GM19025 (cell line): ENCODE measurements around the gene PARD3.
"Not testable (repeated sequence)": the region's sequence is repeated elsewhere in the genome, so short reads cannot be mapped to it uniquely, and the experiment has no call there.

Experiments
- ATAC-seq: cut with Tn5 transposase; IDR thresholded peaks from one replicate; pipeline ENCODE4 v1.9.1; 2021; ENCODE audit warnings: mild to moderate bottlenecking, low read depth, moderate library complexity; ENCODE audit not compliant: unreplicated experiment

Gene PARD3

DNA sequence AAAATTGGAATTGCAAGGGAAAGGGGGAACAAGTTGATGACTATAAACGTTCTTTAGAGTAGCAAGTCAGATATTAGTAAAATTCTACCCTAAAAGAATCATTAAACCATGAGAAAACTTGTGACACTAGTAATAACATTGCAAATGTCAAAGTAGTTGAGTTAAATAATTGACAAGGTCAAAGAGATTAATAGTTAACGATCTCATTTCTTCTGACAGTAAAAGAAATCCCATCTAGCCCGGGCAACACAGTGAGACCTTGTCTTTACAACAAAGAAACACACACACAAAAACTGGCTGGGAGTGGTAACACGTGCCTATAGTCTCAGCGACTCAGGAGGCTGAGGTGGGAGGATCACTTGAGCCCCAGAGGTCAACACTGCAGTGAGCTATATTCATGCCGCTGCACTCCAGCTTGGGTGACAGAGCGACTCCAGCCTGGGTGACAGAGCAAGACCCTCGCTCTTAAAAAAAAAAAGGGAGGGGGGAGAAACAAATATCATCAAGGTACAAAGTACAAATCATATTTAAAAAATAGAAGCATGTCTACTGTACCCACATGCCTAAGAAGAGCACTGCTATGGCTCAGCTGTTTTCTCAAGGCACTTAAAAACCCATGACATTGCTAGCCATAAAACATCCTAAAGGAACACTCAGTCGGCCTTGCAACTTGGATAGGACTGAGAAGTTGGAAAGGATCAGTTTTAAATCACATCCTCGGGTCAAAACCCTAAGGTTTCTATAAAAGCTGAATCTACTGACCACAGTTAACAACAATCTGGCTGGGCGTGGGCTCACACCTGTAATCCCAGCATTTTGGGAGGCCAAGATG, 401.1 kb downstream of the PARD3 start:
- ATAC-seq = no peak

DNA sequence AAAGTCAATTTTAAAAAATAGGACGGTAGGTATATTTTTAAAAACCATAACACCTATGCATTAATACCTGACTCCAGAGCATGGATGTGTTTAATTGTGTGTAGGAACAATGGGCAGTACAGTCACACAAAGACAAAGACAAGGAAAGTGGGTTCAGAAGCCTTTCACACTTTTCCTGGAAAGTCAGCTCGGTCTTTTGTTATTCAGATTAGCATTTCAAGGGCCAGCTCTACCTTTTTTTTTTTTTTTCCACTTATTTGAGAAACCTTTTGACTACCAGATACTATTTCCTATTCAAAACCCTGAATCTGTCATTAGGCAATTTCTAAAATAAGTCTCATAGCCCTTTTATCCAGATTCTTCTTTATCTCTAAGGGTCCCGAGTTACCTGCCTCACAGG, 401.9 kb downstream of the PARD3 start:
- no peak for ATAC-seq

DNA sequence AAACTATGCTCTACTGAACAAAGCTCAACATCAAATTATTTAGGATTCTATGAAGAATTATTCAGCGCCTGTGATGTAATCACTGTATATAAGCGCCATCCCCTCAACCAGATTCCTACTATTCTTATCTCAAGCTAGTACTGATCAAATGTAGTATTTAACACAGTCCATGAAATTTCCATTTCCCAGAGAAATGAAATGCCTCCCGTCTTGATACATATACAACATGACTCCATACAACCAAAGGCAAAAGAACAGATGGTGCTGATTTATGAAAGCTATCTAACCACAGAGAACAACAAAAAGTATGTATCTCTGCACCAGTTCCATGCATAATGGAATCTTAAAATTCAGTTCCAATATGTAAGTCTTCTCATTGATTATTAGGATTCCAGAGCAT, 406.1 kb downstream of the PARD3 start:
- no peak for ATAC-seq

- ATAC-seq = no peak
Observed at GRCh38 chr10:34408381-34408780, 406.7 kb downstream of the PARD3 start.

- no peak for ATAC-seq
Observed at GRCh38 chr10:34407324-34407805, 407.7 kb downstream of the PARD3 start.

DNA sequence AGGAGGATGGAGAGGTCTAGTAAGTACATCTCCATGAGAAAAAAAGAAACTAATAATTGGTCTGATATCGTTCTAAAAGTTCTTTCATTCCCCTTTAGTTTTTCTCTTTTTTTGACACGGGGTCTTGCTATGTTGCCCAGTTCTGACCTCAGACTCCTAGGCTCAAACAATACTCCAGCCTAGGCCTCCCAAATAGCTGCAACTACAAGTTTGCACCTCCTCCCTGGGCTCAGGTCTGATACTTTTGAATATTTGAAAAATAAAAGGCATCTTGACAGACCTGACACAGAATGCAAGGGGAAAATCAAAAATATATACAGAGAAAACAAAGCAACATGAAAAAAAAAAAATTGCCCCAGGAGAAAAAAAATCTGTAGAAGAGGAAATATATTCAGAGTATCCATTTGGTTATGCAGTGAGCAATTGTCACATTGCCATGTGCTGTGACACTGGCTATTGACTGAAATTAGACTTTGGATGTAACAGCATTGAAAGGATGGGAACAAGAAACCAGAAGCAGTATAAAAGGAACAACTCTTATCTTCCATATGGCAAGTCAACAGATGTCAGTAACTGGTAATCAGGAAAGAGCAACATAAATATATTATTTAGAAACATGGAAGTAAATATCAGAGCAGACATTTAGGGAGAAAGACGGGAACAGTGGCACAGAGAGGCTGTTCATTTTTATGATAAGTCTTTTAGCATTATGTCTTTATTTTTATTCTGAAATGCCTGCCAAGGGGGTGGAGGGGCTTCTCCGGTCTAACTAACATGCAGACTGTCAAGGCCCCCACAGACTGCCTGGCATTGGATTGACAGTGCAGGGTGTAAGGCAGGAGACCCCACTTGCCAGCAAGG, 408.4 kb downstream of the PARD3 start:
- ATAC-seq = no peak

GRCh38 chr10:34405611-34406462, 409.3 kb downstream of the PARD3 start:
- no peak for ATAC-seq

GRCh38 chr10:34403512-34403911, 411.6 kb downstream of the PARD3 start:
- no peak for ATAC-seq

DNA sequence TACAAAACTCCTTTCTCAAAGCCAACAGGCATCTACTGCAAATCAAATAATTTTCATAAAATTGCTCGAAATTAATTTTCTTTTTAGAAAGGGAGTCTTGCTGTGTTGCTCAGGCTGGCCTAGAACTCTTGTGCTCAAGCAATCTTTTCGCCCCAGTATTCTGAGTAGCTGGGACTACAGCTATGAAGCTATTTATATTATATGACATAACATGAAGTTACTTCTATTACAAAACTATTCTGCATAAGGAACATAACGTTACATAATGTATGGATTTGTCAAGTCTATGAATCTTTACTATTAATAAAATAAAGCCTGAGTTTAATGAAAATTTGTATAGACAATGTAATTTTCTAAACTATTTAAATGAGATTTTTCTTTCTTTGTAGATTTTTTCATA, 415.0 kb downstream of the PARD3 start:
- no peak for ATAC-seq

- ATAC-seq = no peak
Observed at GRCh38 chr10:34399013-34399412, 416.1 kb downstream of the PARD3 start.

- ATAC-seq = no peak
Observed at GRCh38 chr10:34397324-34397723, 417.8 kb downstream of the PARD3 start.

DNA sequence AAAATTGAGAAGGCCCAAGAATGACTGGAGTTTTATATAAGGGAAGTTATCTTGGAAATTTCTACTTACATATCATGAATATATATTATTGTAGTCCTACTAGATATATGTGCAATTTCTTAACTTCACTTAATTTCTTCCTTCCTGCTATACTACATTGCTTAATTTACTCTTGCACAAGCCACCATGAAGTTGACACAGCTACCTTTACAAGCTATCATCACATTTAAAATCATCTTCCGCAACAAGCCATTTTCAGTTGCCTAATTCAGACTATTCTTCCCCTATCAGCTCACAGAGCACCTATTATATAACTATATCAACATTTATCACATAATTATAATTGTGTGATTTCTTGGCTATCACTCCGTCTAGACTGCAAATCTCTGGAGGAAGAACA, 418.4 kb downstream of the PARD3 start:
- no peak for ATAC-seq

GRCh38 chr10:34392641-34393170, 422.4 kb downstream of the PARD3 start:
- ATAC-seq = no peak

DNA sequence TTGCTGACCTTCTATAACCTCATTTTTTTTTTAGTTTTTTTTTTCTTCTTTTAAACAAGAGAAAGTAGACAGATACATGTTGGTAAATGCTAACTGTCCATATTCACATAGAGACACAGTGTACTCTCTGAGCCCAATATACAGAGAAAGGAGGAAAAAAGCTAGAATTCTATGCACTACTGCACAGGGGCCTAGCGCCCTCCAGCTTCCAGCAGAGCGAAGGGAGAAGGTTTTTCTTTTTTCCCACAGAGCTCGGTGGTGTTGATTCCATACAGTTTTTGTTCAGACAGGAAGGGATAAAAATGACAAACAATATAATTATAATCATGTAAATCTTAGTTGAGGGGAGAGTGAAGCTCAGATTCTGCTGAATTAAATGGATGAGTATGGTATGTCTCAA, 423.9 kb downstream of the PARD3 start:
- ATAC-seq = not testable (repeated sequence)

DNA sequence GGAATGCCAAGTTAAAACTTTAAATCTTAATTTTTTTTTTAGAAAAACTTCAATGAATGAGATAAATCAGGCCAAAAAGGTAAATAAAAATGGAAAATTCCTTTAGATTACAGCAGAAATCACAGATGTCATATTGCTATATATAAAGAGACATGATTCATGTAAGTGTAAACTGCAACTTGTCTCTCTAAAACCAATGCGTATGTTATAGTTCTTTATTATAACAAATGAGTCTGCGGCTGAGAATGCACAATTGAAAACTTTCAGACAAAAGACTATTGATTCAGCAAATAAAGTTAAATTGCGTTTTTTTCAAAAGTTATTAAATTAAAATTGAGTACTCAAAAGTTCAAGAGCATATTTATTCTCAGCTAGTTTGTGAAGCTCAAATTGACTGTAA, 425.3 kb downstream of the PARD3 start:
- no peak for ATAC-seq

DNA sequence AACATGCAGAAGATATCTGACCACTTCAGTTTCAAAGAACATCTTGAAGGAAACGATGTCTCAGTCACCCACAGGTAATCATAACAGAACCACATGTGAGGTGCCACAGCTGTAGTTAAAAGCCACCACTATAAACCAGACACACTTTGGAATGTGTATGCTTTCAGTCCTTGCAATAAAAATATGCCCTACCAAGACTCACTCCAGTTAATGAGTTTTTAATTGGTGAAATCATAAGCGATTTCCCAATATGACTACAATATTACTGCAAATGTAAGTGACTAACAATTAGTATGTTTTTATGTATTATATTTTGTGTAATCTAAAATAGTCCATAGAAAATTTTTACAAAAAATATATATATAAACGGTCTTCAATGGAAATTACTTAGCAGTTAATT, 428.2 kb downstream of the PARD3 start:
- ATAC-seq = no peak

DNA sequence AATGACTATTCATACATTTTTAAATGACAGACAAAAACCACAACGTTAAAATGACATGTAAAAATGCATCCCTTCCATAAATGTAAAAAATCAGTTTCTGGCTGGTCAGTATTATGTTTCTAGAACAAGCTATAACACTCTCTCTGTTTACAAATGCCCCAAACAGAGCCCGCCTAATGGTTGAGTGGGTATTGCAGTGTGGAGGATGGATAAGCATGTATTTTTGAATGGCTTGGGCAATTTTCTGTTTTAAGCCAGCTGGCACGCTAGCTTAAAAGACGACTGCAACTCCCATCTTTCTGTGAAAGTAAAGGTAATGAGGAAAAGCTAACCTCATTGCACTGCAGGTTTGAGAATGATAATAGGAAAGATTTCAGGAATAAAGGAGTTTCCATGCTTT, 430.7 kb downstream of the PARD3 start:
- ATAC-seq = no peak

GRCh38 chr10:34382626-34383025, 432.5 kb downstream of the PARD3 start:
- no peak for ATAC-seq

DNA sequence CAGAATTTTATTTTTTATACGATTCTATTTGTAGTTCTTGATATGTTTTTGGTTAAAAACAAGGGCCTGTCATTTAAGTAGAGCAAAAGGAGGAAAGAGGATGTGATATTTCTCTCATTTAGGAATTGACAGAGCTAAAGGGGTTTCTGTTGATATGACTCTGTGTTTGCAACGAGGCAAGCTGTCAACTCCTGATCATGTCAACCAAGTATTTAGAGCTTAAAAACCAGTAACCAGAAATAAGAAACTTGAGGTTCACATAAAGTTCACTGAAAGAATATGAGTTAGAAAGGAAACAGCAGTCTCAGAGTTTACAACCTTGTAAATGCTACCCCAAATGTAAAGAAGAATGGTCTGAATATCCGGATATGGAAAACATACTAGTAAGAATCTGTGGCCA, 434.2 kb downstream of the PARD3 start:
- no peak for ATAC-seq

DNA sequence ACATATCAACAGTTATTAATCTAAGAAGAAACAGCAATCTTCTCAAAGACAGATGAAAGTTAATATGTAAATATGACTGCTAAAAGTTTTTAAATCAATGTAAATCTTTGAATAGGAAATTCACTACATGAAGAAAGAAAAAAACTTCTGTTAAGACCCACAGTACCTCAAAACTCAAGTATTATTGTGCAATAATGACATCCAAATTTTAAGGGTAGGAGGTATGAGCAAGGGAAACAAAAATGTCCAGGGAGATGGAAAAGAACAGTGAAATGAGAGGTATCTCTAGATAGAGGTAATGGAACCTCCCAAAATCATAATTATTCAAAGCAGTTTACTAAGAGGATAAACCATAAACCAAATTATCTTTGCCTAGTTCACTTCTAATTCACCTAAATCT, 436.8 kb downstream of the PARD3 start:
- ATAC-seq = no peak
